ENCODE data around the gene IFFO2. TPM values are rescaled to one million over a fixed set of nuclear protein-coding genes. Genes with fewer than 3 reads are reported as not detected.

The IFFO2 gene
- total RNA-seq, 2 donors from 2014 or later: 24.8 to 27.7 TPM

DNA sequence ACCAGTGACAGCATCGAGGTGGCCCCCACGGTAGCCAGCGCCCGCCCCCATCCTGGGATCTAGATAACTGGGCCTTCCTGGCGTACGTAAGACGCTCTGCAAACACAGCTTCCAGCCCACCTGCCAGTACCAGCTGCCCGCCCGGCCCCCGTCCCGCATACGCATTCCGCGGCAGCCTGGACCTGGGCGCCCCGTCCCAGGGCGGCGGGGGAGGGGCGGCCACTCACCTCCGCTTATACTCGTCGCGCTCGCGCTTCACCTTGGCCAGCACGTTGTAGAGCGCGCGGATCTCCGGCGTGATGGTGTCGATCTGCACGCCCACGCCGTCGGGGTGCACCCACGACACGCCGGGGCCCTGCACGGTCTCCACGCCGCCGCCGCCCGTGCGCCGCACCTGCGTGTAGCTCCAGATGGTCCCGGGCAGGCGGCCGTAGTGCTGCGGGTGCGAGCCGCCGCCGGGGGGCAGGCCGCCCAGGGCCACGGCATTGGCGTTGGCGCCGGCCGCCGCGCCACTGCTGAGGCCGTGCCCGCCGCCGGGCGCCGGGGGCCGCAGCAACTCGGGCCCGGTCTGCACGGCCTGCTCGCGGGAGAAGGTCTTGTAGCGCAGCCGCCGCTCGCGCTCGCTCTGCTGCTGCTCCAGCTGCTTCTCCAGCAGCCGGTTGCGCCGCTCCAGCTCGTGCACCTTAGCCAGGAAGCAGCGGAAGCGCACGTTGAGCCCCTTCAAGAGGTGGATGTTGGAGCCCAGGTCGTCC, 859 bp downstream of the IFFO2 start:
- TF ChIP-seq, protein P1, sequence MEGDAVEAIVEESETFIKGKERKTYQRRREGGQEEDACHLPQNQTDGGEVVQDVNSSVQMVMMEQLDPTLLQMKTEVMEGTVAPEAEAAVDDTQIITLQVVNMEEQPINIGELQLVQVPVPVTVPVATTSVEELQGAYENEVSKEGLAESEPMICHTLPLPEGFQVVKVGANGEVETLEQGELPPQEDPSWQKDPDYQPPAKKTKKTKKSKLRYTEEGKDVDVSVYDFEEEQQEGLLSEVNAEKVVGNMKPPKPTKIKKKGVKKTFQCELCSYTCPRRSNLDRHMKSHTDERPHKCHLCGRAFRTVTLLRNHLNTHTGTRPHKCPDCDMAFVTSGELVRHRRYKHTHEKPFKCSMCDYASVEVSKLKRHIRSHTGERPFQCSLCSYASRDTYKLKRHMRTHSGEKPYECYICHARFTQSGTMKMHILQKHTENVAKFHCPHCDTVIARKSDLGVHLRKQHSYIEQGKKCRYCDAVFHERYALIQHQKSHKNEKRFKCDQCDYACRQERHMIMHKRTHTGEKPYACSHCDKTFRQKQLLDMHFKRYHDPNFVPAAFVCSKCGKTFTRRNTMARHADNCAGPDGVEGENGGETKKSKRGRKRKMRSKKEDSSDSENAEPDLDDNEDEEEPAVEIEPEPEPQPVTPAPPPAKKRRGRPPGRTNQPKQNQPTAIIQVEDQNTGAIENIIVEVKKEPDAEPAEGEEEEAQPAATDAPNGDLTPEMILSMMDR (IDR thresholded peaks at IDR 0.05): no peak
- H3K9me3 ChIP-seq: no peaks in the 10 kb centered on the region
- H3K4me1 ChIP-seq (ENCODE audit: control insufficient read depth in 1 of 2, low read depth in 2 of 2): peaks cover 28 to 51% of the 10 kb centered on the region in 2 donors
- ATAC-seq (ENCODE audit: insufficient number of reproducible peaks, low FRiP score, low read depth) (no peak), DNase-seq (ENCODE audit: low spot score) (no peak)
- peak overlapping the region; percentile 69 to 97 for H3K27ac ChIP-seq
- H3K4me3 ChIP-seq: peak overlapping the region; percentile 91
- H3K36me3 ChIP-seq: no peaks in the 10 kb centered on the region
- no peaks in the 10 kb centered on the region for H3K27me3 ChIP-seq (replicated peaks; ENCODE audit: insufficient read depth)

DNA sequence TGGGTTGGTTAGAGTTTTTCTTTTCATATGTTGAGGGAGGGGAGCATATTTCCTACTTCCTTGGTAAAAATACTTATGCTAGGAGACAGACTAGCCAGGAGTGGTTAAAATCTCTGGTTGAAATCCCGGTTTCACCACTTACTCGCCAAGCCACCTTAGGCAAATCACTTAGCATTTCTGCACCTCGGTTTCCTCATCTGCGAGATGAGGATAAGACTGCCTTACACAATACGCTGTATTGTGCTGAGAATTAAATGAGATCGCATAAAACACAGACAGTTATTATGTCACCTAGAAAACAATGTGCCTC, 1.4 kb downstream of the IFFO2 start:
- Histone ChIP-seq H3K9me3 (no peaks in the 10 kb centered on the region), H3K4me3 (peak overlapping the region; percentile 91), H3K36me3 (no peaks in the 10 kb centered on the region), H3K27me3 (replicated peaks; ENCODE audit: insufficient read depth) (no peaks in the 10 kb centered on the region), H3K4me1 (ENCODE audit: control insufficient read depth in 1 of 2, low read depth in 2 of 2) (peaks cover 28 to 57% of the 10 kb centered on the region in 2 donors), H3K27ac (peak overlapping the region; percentile 69 to 97)
- TF ChIP-seq, protein P1 (IDR thresholded peaks at IDR 0.05): no peak
- DNase-seq (ENCODE audit: low spot score) (no peak), ATAC-seq (ENCODE audit: insufficient number of reproducible peaks, low FRiP score, low read depth) (no peak)

- peak overlapping the region; percentile 91 for H3K4me3 ChIP-seq
- no peaks in the 10 kb centered on the region for H3K27me3 ChIP-seq (replicated peaks; ENCODE audit: insufficient read depth)
- peaks cover 29 to 63% of the 10 kb centered on the region in 2 donors for H3K4me1 ChIP-seq (ENCODE audit: control insufficient read depth in 1 of 2, low read depth in 2 of 2)
- no peak for DNase-seq (ENCODE audit: low spot score)
- no peaks in the 10 kb centered on the region for H3K36me3 ChIP-seq
- TF ChIP-seq, protein P1 (IDR thresholded peaks at IDR 0.05): no peak
- H3K27ac ChIP-seq: peak overlapping the region; percentile 69 to 97
- H3K9me3 ChIP-seq: no peaks in the 10 kb centered on the region
- ATAC-seq (ENCODE audit: insufficient number of reproducible peaks, low FRiP score, low read depth): no peak
These were observed 2.0 kb downstream of the IFFO2 start for GRCh38 chr1:18954270-18955071.

- TF ChIP-seq, protein P1 (IDR thresholded peaks at IDR 0.05): no peak
- Histone ChIP-seq H3K36me3 (no peaks in the 10 kb centered on the region), H3K4me3 (peak overlapping the region; percentile 91), H3K27me3 (replicated peaks; ENCODE audit: insufficient read depth) (no peaks in the 10 kb centered on the region), H3K9me3 (no peaks in the 10 kb centered on the region), H3K27ac (peak overlapping the region; percentile 69 to 97), H3K4me1 (ENCODE audit: control insufficient read depth in 1 of 2, low read depth in 2 of 2) (peaks cover 36 to 70% of the 10 kb centered on the region in 2 donors)
- ATAC-seq (ENCODE audit: insufficient number of reproducible peaks, low FRiP score, low read depth): no peak
- no peak for DNase-seq (ENCODE audit: low spot score)
These were observed 2.7 kb downstream of the IFFO2 start for GRCh38 chr1:18953731-18954231.

- TF ChIP-seq, protein P1 (IDR thresholded peaks at IDR 0.05): no peak
- peak overlapping the region; percentile 70 for H3K4me3 ChIP-seq
- ATAC-seq (ENCODE audit: insufficient number of reproducible peaks, low FRiP score, low read depth): no peak
- peak overlapping the region; percentile 88 to 97 for H3K27ac ChIP-seq
- no peaks in the 10 kb centered on the region for H3K27me3 ChIP-seq (replicated peaks; ENCODE audit: insufficient read depth)
- DNase-seq (ENCODE audit: low spot score): no peak
- no peaks in the 10 kb centered on the region for H3K9me3 ChIP-seq
- H3K36me3 ChIP-seq: no peaks in the 10 kb centered on the region
- H3K4me1 ChIP-seq (ENCODE audit: control insufficient read depth in 1 of 2, low read depth in 2 of 2): peaks cover 52 to 82% of the 10 kb centered on the region in 2 donors
These were observed 4.6 kb downstream of the IFFO2 start for GRCh38 chr1:18951818-18952391.
